Cardiac atrium fibroblast (primary cell): ENCODE data around the gene ITM2C. TPM values are rescaled to one million over a fixed set of nuclear protein-coding genes. Genes with fewer than 3 reads are reported as not detected.

Experiments
- total RNA-seq: library from RNA; depleted of rRNA; stranded (reverse); fragments of >200 nt; gene quantifications from 2 replicates; pipeline ENCODE4 v1.2.3, GENCODE V29; 2015

Gene ITM2C
- total RNA-seq = 151 and 170 TPM in 2 replicates

GRCh38 chr2:230864605-230865306, at the start of gene ITM2C:
Gene ITM2C (plus strand): TSS chr2:230864942. CDS start chr2:230865026, 84 bp downstream.

GRCh38 chr2:230924470-230925341, 60.0 kb downstream of the ITM2C start, which contains the start of gene GPR55:
Gene GPR55 (minus strand): TSS chr2:230925242. CDS start chr2:230910962, 14,280 bp downstream.

Other genes starting within 250 kb of the ITM2C start
- gene CAB39, start 152.1 kb upstream of the ITM2C start, total RNA-seq = 28.2 and 51.4 TPM in 2 replicates
- not detected in 2 replicates for gene GPR55, start 60.3 kb downstream of the ITM2C start, total RNA-seq
- gene SPATA3, start 131.2 kb downstream of the ITM2C start, total RNA-seq = not detected in 2 replicates
- gene C2orf72, start 172.6 kb downstream of the ITM2C start, total RNA-seq = 2.1 and 3.2 TPM in 2 replicates
- gene PSMD1, start 191.9 kb downstream of the ITM2C start, total RNA-seq = 63.0 and 73.4 TPM in 2 replicates